GM23338 (cell line): ENCODE results near the gene MAP1LC3A. TPM values are rescaled to one million over a fixed set of nuclear protein-coding genes. Genes with fewer than 3 reads are reported as not detected.

ENCODE experiments used
- ATAC-seq: fragments of 200-7000 bp; cut with Tn5 transposase; 3 replicates; pipeline ENCODE4 v1.9.1; 2020
- DNase-seq: peaks from one replicate; pipeline ENCODE4 v3.0.0-alpha.2; 2015; ENCODE audit warnings: low spot score
- H2AFZ ChIP-seq: fragments of 200-600 bp; sonication (generic); 2 replicates; pipeline ENCODE4 v1.8.0; 2016; ENCODE audit warnings: antibody characterized with exemption, mild to moderate bottlenecking, moderate library complexity
- H3F3A ChIP-seq: fragments of 200-600 bp; sonication (generic); replicated peaks from 2 replicates; pipeline ENCODE4 v1.8.0; 2017; ENCODE audit warnings: antibody characterized with exemption, mixed run types, low read depth
- H3K27ac ChIP-seq: fragments of 200-600 bp; sonication (generic); 2 replicates; pipeline ENCODE4 v1.6.1; 2016; ENCODE audit warnings: low read depth
- H3K27me3 ChIP-seq: fragments of 200-600 bp; sonication (generic); 2 replicates; pipeline ENCODE4 v1.8.0; 2016; ENCODE audit warnings: mild to moderate bottlenecking, mixed run types, moderate library complexity; ENCODE audit not compliant: insufficient read depth
- H3K36me3 ChIP-seq: fragments of 200-600 bp; sonication (generic); 2 replicates; pipeline ENCODE4 v1.8.0; 2016; ENCODE audit warnings: mild to moderate bottlenecking; ENCODE audit not compliant: insufficient read depth
- H3K4me1 ChIP-seq: fragments of 200-600 bp; sonication (generic); 2 replicates; pipeline ENCODE4 v1.8.0; 2016; ENCODE audit warnings: mild to moderate bottlenecking, moderate library complexity; ENCODE audit not compliant: insufficient read depth
- H3K4me2 ChIP-seq: fragments of 200-600 bp; sonication (generic); 2 replicates; pipeline ENCODE4 v1.7.1; 2017; ENCODE audit warnings: mixed run types
- H3K4me3 ChIP-seq: fragments of 200-600 bp; sonication (generic); 2 replicates; pipeline ENCODE4 v1.6.1; 2016; ENCODE audit warnings: mixed run types
- H3K79me2 ChIP-seq: fragments of 200-600 bp; sonication (generic); replicated peaks from 2 replicates; pipeline ENCODE4 v1.8.0; 2017; ENCODE audit warnings: mild to moderate bottlenecking; ENCODE audit not compliant: insufficient read depth
- H3K9me2 ChIP-seq: fragments of 200-600 bp; sonication (generic); 2 replicates; pipeline ENCODE4 v1.8.0; 2017; ENCODE audit not compliant: insufficient read depth
- H4K20me1 ChIP-seq: fragments of 200-600 bp; sonication (generic); replicated peaks from 2 replicates; pipeline ENCODE4 v1.8.0; 2017; ENCODE audit warnings: mild to moderate bottlenecking; ENCODE audit not compliant: insufficient read depth
- H3K27ac Mint-ChIP-seq: 2 replicates; pipeline ENCODE4 v1.8.0; 2020; ENCODE audit warnings: inconsistent platforms, mild to moderate bottlenecking, moderate library complexity, mixed read lengths
- H3K27me3 Mint-ChIP-seq: 3 replicates; pipeline ENCODE4 v1.8.0; 2022; ENCODE audit warnings: low read depth, mild to moderate bottlenecking, moderate library complexity, mixed read lengths, inconsistent platforms; ENCODE audit not compliant: insufficient read depth, poor library complexity
- H3K36me3 Mint-ChIP-seq: 3 replicates; pipeline ENCODE4 v1.8.0; 2021; ENCODE audit warnings: low read depth, mild to moderate bottlenecking, inconsistent platforms, moderate library complexity, mixed read lengths
- H3K4me1 Mint-ChIP-seq: 3 replicates; pipeline ENCODE4 v1.8.0; 2020; ENCODE audit warnings: mild to moderate bottlenecking, inconsistent platforms, mixed read lengths
- H3K4me3 Mint-ChIP-seq: 3 replicates; pipeline ENCODE4 v1.8.0; 2021; ENCODE audit warnings: moderate library complexity, mild to moderate bottlenecking, inconsistent platforms, mixed read lengths
- H3K9me3 Mint-ChIP-seq: 3 replicates; pipeline ENCODE4 v1.8.0; 2020; ENCODE audit warnings: moderate library complexity, mild to moderate bottlenecking, inconsistent platforms, mixed read lengths
- CTCF ChIP-seq, 2 experiments: fragments of 200-600 bp in 1 of 2; sonication (generic) in 1 of 2; conservative IDR thresholded peaks; 2 replicates each; pipeline versions ENCODE4 v1.5.1 to v1.6.1; 2016 to 2017; ENCODE audit warnings: antibody characterized with exemption in 2 of 2, low read depth in 2 of 2, mild to moderate bottlenecking in 2 of 2, moderate library complexity in 1 of 2
- EZH2phosphoT487 ChIP-seq: fragments of 200-600 bp; sonication (generic); IDR thresholded peaks from one replicate; pipeline ENCODE4 v1.8.1; 2018; ENCODE audit warnings: antibody characterized with exemption; ENCODE audit not compliant: unreplicated experiment
- REST ChIP-seq: IDR thresholded peaks from one replicate; pipeline ENCODE4 v1.6.1; 2018; ENCODE audit warnings: antibody characterized with exemption; ENCODE audit not compliant: unreplicated experiment
- ZNF331 ChIP-seq: fragments of 250-450 bp; sonication (Bioruptor Pico); IDR thresholded peaks from 2 replicates; pipeline ENCODE4 v1.5.0; 2020; ENCODE audit warnings: low read depth, mild to moderate bottlenecking, moderate library complexity
- ZNF462 ChIP-seq: fragments of 250-450 bp; sonication (Bioruptor Pico); IDR thresholded peaks from 2 replicates; pipeline ENCODE4 v1.5.0; 2020; ENCODE audit warnings: mild to moderate bottlenecking, moderate library complexity
- polyA plus RNA-seq: library from polyadenylated mRNA; unstranded; fragments of >200 nt; fragmentation: Nextera tagmentation; extraction: Ambion mirVana; gene quantifications from 2 replicates; pipeline ENCODE4 v1.2.1, GENCODE V29; 2016
- total RNA-seq: library from RNA; depleted of rRNA; stranded (reverse); fragments of >200 nt; shearing (Covaris generic); gene quantifications from 2 replicates; pipeline ENCODE4 v1.2.3, GENCODE V29; 2014

The MAP1LC3A gene
- total and polyA plus RNA-seq, 2 experiments from 2014 or later = 15.2 to 15.9 TPM

- TF ChIP-seq REST (no peak), EZH2phosphoT487 (no peak), ZNF331 (CRISPR knock-in tag) (no peak)
These were observed 18.8 kb upstream of the MAP1LC3A start (continued) for GRCh38 chr20:34539756-34540155.

- Mint-ChIP-seq H3K36me3 (peaks cover 28% of the 10 kb centered on the region), H3K27me3 (peaks cover 13% of the 10 kb centered on the region), H3K4me1 (peaks cover 13% of the 10 kb centered on the region), H3K4me3 (no peak overlapping the region), H3K9me3 (0 out of 3 replicates have a peak, but pooled peaks cover 3% of the 10 kb centered on the region), H3K27ac (peak overlapping the region; percentile 4; the same call in 1 of the 2 replicates)
- Histone ChIP-seq H3K27ac (no peak overlapping the region), H4K20me1 (no peaks in the 10 kb centered on the region; the same call in 1 of the 2 replicates), H3K36me3 (peaks cover 11% of the 10 kb centered on the region), H2AFZ (no peak overlapping the region), H3K9me2 (no peaks in the 10 kb centered on the region), H3K4me2 (no peak overlapping the region), H3F3A (0 out of 2 replicates have a peak, but pooled peaks cover 4% of the 10 kb centered on the region), H3K79me2 (no peaks in the 10 kb centered on the region), H3K4me1 (no peaks in the 10 kb centered on the region; the same call in 1 of the 2 replicates), H3K27me3 (peaks cover 5% of the 10 kb centered on the region; the same call in 1 of the 2 replicates), H3K4me3 (no peak overlapping the region)
- ATAC-seq = no peak
- TF ChIP-seq ZNF462 (CRISPR knock-in tag) (no peak), CTCF (conservative IDR thresholded peaks at IDR 0.05; ENCODE audit: low read depth in 2 of 2) (0 out of 4 replicates have a peak, but pooled peaks of 1 of the 2 experiments have one; percentile 13)
- DNase-seq = no peak
These were observed 17.8 kb upstream of the MAP1LC3A start for GRCh38 chr20:34540596-34541263.
